GM23248 (cell line): ENCODE measurements around the gene TIMM23.

Source experiments
- EZH2 ChIP-seq: fragments of 200-600 bp; sonication (generic); IDR thresholded peaks from 2 replicates; pipeline ENCODE4 v1.6.1; 2018; ENCODE audit warnings: antibody characterized with exemption, mild to moderate bottlenecking; ENCODE audit not compliant: insufficient read depth, poor library complexity, severe bottlenecking
- EZH2phosphoT487 ChIP-seq: fragments of 200-600 bp; sonication (generic); IDR thresholded peaks from 2 replicates; pipeline ENCODE4 v1.6.1; 2018; ENCODE audit warnings: antibody characterized with exemption, moderate library complexity, mild to moderate bottlenecking, low read depth; ENCODE audit not compliant: insufficient read depth

GRCh38 chr10:45997994-45998763 is 25.9 kb downstream of the TIMM23 start:
- TF ChIP-seq EZH2 (no peak), EZH2phosphoT487 (no peak)
